ENCODE measurements around the gene BSPRY.
A peak's percentile ranks its signal among the peaks of the same experiment; 100 is the strongest.
"Not testable (repeated sequence)": the region's sequence is repeated elsewhere in the genome, so short reads cannot be mapped to it uniquely, and the experiment has no call there.

BSPRY gene

GRCh38 chr9:113370806-113371325 is 21.5 kb downstream of the BSPRY start:
- no peak for DNase-seq (ENCODE audit: low read depth)

- no peak for DNase-seq (ENCODE audit: low read depth)
These were observed 22.7 kb downstream of the BSPRY start for GRCh38 chr9:113372059-113372458.

DNA sequence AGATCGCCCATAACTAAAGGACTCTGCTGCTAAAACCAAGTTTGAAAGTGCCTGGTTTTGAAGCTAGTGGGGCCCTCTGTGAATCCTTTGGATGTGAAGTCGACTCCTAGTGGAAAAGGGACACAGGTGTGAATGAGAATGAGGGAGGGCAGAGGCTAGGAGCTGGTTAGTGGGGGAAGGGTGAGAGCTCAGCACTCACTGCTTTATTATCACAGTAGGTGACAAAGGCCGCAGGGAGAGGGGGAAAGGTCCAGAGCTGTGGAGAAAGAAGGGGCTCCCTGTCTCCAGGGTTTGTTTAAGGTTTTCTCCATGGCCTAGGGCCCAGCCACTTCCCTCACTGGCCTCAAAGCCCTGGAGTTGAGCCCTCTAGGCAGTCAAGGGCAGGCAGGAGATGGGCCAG is 23.9 kb downstream of the BSPRY start:
- DNase-seq (ENCODE audit: low read depth): no peak

- DNase-seq (ENCODE audit: low read depth): no peak
These were observed 24.5 kb downstream of the BSPRY start for GRCh38 chr9:113373676-113374392.

DNA sequence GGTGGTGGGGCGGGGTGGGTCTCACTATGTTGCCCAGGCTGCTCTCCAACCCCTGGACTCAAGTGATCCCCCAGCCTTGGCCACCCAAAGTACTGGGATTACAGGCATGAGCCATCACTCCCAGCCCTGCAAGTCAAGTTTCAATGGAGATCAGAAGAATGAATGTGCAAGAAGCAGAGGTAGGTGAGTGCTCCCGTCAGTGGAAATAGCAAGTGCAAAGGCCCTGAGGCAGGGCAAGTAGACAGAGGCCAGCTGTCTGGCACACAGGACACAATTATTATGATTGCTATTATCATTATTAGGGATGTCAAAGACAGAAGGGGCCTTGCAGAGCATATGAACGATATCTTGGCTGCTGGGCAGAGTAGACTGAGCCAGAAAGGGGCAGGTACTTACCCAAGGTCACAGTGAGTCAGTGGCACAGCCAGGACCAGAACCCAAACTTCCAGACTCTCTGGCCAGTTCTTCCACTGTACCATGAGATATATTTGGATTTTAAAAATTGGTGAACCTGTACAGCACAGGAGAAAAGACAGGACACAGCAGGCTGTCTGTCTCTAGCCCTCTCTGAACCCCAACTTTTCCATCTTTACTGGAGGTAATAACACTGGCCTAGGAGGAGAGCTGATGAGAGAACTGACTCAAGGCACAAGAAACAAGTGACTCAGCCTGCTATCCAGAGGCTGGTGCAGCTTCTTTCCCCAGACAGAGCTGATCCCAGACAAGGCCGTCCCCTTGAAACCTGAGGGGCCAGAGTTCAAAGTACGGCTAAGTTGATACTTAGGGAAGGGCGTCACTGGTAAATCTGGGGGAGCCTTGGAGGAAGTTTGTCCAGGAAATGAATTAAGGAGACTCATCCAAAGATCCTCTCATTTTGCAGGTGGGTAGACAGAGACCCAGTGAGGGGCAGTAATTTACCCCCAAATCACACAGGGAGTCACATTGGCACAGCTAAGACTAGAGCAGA is 26.0 kb downstream of the BSPRY start:
- DNase-seq (ENCODE audit: low read depth): no peak

- peak; percentile 28 for DNase-seq (ENCODE audit: low read depth)
These were observed 27.6 kb downstream of the BSPRY start, which contains the start of gene HDHD3 for GRCh38 chr9:113376634-113377567. TSS of gene HDHD3 (minus strand) at chr9:113376986. CDS start at chr9:113374354, 2,632 bp downstream.

DNA sequence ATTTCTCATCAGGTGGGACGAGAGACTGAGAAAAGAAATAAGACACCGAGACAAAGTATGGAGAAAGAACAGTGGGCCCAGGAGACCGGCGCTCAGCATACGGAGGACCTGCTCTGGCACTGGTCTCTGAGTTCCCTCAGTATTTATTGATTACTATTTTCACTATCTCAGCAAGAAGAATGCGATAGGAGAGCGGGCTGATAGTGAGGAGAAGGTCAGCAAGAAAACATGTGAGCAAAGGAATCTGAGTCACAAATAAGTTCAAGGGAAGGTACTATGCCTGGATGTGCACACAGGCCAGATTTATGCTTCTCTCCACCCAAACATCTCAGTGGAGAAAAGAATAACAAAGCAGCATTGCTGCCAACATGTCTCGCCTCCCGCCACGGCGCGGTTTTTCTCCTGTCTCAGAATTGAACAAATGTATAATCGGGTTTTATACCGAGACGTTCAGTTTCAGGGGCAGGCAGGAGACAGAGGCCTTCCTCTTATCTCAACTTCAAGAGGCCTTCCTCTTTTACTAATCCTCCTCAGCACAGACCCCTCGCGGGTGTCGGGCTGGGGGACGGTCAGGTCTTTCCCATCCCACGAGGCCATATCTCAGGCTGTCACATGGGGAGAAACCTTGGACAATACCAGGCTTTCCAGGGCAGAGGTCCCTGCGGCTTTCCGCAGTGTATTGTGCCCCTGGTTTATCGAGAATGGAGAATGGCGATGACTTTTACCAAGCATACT is 29.9 kb downstream of the BSPRY start:
- DNase-seq (ENCODE audit: low read depth): not testable (repeated sequence)

DNA sequence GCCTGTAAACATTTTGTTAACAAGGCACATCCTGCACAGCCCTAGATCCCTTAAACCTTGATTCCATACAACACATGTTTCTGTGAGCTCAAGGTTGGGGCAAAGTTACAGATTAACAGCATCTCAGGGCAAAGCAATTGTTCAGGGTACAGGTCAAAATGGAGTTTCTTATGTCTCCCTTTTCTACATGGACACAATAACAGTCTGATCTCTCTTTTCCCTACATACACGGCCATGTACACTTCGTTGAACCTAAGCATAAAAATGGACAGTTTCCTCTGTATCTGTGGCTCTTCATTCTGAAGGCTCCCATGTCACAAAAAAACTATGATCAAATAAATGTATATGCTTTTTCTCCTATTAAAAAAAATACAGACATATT is 30.5 kb downstream of the BSPRY start:
- not testable (repeated sequence) for DNase-seq (ENCODE audit: low read depth)

DNA sequence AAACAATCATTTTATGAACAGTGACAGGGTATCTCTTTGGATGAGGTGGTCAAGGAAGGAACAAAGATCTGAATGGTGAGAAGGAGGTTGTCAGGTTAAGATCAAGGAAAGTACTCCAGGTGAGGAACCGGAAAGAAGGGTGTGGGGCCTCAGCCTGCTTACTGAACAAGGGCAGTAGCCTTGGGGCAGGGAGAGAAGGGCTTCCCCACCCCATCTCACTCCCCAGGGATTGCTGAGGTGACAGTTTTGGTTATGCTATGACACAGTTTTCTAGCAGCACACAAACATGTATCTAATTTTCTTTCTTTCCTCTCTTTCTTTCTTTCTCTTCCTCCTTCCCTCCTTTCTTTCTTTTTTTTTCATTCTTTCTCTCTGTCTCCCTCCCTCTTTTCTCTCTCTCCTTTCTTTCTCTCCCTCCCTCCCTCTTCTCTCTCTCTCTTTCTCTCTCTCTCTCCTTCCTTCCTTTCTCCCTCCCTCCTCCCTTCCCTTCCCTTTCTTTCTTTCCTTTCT is 31.6 kb downstream of the BSPRY start:
- no peak for DNase-seq (ENCODE audit: low read depth)

GRCh38 chr9:113381441-113381840 is 32.1 kb downstream of the BSPRY start:
- DNase-seq (ENCODE audit: low read depth): not testable (repeated sequence)

DNA sequence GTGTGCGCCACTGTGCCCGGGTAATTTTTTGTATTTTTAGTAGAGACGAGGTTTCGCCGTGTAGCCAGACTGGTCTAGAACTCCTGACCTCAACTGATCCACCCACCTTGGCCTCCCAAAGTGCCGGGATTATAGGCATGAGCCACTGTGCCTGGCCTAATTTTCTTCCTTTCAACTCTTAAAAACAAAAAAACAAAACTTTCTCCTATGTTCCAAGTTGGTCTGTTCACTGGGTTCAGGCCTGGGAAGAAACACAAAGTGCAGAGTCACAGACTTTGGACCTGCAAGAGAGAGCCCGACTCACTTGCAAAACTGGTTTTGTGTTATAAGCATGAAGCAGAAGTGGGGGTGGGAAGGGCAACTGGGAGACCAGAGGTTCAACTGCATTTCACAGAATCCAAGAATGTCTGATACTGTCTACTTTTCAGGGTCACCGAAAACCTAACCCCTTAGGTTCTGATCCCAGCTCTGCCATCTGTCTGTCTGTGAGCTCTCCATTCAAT is 32.6 kb downstream of the BSPRY start:
- DNase-seq (ENCODE audit: low read depth): no peak

DNA sequence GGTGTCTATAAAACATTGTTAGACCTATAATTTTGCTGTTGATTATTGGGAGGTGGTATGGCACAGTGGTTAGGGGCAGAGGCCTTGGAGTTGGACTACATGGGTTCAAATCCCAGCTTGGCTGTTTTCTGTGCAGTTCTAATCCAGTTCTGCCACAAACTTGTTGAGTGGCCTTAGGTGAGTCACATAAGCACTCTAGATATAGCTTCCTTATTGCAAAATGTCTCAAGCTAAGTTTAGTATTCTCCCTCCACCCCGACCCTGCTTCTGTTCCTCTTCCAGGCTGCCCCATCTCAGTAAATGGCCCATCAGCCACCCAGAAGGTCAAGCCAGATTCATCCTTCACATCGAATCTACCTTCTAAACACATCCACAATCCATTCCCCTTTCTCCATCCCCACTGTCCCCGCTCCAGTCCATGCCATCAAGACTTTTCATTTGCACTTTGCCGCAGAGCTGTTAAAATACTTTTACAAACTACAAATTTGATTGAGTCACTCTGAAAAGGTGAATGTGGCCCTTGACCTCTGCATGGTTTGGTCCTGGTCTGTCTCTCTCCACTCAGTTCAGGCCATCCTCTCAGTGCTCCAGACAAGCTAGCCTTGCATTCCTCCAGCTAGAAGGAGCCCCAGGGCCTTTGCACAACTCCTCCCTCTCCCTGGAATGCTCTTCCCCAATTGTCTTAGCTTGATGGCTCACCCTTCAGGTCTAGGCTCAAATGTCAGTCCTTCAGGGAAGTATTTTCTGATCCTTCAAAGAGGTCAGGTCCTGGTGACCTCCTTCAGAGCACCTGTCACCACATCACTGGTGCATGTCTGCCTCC is 37.4 kb downstream of the BSPRY start:
- DNase-seq (ENCODE audit: low read depth): no peak

DNA sequence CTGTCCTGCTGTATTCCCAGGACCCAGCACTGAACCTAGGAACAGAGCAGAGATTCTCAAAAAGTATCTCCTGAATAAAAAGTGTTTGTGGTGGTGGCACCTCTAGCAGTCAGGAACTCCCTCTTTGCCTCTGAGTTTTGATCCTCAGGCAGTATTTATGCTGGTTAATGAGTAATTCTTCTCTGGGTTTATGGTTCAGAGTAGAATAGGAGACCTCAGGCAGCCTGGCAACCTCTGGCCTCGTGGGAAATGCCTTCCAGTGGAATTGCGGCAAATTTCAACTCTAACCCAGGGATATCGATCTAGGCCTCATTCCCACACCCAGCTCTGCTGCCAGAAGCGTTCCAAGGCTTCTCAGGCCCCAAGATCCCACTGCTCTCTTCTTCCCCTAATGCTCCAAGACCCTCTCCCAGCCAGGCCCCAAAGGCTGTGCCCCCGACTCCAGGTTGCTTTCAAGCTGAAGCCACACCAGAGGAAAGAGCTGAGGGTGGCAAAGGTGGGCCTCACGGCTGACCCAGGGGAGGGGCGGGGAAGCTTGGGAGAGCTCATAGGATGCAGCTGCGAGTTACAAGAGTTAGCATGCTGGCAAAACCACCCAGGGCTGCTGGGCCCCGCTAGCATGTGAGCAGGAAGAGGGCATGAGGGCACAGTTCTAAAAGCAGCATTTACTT is 38.4 kb downstream of the BSPRY start:
- no peak for DNase-seq (ENCODE audit: low read depth)

DNA sequence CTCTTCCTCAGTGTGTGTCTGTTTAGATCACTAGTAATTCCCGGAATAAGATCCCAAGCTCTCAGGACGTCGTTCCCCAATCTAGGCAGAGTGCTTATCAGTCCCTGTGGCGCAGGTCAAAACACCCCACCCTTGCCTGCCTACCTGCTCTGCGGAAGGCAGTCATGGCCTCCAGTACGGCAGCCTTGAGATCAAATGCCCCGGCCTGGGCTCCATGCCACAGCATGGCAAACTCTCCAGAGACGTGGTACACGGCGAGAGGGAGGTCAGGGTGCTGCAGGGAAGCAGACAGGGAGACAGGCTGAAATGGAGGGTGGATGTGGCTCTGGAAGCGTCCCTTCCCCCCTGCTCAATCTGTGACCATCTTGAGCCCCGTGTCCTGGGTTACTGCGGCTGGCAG is 39.5 kb downstream of the BSPRY start:
- no peak for DNase-seq (ENCODE audit: low read depth)

- DNase-seq (ENCODE audit: low read depth): no peak
These were observed 40.1 kb downstream of the BSPRY start for GRCh38 chr9:113389451-113389850.

- no peak for DNase-seq (ENCODE audit: low read depth)
These were observed 41.0 kb downstream of the BSPRY start for GRCh38 chr9:113390192-113390960.

GRCh38 chr9:113391917-113392316 is 42.6 kb downstream of the BSPRY start:
- no peak for DNase-seq (ENCODE audit: low read depth)

DNA sequence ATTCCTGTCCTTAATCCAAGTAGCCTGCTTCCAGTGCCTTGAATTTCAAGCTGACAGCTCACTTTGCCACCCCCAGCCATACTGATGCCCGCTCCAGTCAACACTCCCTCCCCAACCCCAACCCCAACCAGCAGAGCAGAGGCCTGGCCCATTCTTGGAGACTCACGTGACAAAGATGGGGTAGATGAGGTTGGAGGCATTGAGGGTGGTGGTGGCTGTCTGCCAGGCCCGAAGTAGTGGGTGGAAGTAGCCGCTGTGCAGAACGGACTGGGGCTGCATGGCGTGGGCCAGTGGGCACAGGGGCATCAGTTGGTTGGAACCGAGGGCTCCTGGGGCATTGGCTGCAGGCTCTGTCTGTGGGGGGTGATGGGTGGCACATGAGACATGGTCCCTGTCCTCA is 43.9 kb downstream of the BSPRY start:
- no peak for DNase-seq (ENCODE audit: low read depth)
